GM18519 (cell line): Measurements from ENCODE around the gene KRTAP10-10.
"Not testable (repeated sequence)": the region's sequence is repeated elsewhere in the genome, so short reads cannot be mapped to it uniquely, and the experiment has no call there.

ENCODE experiments used
- ATAC-seq: cut with Tn5 transposase; IDR thresholded peaks from one replicate; pipeline ENCODE4 v1.9.1; 2021; ENCODE audit warnings: mild to moderate bottlenecking, moderate library complexity; ENCODE audit not compliant: unreplicated experiment, low FRiP score

KRTAP10-10 gene

DNA sequence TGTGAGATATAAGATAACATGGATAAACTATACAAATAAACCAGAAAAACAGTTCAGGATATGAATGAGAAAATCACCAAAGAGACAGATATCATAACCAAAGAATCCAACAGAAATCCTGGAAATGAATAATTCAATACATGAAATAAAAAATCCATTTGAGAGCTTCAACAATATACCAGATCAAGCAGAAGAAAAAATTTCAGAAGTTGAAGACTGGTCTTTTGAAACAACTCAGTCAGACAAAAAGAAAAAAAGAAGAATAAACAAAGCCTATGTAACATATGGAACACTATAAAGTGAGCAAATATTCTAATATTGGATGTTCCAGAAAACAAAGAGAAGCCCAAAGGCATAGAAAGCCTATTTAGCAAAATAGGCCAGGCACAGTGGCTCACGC is 34.8 kb downstream of the KRTAP10-10 start:
- no peak for ATAC-seq

DNA sequence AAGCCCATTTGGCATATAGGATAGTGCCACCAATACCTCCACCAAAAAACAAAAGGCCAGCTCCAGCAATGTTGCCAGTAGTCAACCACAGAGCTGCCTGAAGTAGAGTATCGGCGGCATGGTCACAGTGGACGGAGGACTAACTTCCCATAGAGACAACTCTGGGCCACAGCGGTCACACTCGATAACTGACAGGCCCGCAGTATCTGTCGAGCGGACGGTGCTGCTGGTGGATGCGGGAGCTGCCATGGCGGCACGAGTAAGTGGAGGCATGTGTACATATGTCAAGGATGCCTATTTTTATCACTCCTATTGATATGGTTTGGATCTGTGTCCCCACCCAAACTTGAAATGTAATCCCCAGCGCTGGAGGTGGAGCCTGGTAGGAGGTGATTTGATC is 40.7 kb downstream of the KRTAP10-10 start:
- no peak for ATAC-seq

DNA sequence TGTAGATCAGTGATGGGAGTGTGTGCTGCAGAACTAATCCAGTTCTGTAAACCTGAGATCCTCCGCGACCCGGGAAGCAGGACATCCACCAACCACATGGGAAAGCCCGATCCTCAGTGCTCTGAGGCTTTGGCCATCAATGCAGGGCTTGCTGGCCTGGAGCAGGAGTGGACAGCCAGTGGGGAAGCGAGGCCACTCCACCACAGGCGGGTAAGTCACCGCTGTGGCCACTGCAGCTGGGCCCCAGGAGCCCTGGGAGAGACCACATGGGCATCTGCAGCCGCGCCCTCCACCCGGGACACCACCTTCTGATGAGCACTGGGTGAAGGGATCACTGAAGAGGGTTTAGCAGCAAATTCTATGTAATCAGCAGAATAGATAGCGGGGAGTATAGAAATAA is 44.0 kb downstream of the KRTAP10-10 start:
- ATAC-seq, result no peak

DNA sequence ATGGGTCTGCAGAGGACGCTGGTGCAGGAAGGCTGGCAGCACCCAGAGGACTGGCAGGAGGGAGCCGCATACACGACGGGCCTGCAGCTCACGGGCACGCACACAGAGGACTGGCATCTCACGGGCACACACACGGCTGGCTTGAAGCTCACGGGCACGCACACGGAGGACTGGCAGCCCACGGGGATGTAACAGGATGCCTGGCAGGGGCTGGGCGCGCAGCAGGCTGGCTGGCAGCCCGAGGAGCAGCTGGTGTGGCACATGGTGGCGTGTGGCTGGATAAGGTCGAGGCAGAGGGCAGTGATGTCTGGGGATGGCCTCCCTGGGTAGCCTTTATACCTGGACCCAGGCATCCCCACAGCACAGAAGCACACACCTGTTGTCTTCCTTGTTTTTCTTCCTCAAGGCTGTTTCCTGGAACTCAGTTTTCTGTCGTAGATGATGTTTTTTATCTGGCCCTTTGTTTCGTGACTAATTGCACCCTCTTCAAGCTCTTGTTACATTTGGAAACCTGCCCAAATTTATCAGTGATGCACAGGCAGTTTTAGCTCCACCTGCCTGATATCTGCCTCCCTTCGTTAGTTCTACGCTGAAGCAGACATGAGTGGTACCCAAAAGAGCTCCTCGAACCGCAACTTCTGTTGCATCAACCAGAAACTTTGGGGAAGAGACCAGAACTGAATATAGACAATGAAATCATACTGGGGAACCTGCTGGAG is 44.9 kb downstream of the KRTAP10-10 start, which contains the start of gene KRTAP12-1:
Gene KRTAP12-1, minus strand, starts transcription at position 303 of the 719 bp plus-strand sequence. Its CDS starts 40 bp downstream, at position 263.
- no peak for ATAC-seq

DNA sequence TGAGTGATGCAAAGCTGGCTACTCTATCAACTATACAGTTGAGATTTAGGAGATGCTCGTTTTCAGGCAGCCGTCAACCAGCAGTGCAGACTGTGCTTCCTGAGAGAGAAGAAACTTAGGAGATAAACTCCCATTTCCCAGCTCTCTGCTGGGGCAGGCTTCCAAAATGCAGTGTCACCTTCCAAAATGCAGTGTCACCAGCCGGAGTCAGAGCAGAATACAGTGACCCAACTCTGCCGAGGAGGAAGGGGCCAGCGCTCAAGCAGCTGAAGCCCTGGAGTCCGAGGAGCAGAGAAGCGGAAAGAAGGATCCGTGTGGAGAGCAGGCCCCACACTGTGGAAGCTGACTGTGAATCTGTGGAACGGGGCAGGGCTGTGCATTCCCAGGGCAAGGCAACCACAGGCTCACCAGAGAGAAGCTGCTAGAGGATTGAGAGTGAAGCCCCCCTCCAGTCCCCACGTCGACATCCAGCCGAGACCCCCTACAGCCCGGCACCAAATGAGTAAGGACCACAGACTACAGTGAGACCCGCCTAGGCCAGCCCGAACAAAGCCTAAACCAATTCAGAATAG is 45.5 kb downstream of the KRTAP10-10 start:
- no peak for ATAC-seq

DNA sequence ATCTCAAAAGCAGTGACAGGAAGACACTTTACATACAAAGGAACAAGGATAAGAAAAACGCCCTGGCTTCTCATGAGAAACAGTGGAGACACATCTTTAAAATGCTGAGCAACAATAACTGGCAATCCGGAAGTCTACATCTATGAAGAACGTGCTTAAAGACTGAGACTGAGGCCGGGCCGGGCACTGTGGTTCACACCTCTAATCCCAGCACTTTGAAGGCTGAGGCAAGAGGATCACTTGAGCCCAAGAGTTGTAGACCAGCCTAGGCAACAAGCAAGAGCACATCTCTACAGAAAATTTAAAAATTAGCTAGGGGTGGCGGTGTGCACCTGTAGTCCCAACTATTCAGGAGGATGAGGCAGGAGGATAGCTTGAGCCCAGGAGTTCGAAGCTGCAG is 46.9 kb downstream of the KRTAP10-10 start:
- no peak for ATAC-seq

DNA sequence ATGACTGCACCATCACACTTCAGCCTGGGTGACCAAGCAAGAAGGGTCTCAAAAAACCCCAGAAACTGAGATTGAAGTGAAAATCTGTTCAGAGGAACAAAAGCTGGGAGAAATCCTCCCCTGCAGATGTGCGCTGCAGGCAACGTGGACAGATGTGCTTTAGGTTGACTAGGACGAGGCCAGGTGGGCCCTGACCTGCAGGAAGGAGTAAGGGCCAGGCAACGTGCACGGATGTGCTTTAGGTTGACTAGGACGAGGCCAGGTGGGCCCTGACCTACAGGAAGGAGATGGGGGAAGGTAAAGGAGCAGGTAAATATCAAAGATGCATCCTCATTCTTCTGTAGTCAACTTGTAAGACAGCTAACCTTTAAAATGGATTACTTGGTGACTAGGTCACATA is 47.3 kb downstream of the KRTAP10-10 start:
- ATAC-seq, result no peak

DNA sequence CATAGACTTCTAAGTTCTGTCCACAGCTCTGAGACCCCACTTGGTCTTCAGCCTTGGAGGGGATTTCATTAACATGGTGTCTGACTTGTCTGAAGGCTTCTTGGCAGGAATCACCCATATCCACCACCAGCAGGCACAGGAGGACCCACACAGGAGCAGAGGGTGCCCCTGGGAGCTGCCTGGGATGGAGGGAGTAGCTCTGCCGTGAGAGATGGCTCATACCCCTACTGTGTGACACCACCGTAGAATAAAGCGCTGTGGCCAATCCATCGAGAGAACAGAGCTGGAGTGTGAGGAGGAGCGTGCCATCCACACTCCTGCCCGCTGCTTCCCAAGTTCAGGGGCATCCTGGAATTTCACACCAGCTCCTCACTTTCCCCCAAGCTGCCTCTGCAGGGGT is 47.9 kb downstream of the KRTAP10-10 start:
- ATAC-seq, result not testable (repeated sequence)

DNA sequence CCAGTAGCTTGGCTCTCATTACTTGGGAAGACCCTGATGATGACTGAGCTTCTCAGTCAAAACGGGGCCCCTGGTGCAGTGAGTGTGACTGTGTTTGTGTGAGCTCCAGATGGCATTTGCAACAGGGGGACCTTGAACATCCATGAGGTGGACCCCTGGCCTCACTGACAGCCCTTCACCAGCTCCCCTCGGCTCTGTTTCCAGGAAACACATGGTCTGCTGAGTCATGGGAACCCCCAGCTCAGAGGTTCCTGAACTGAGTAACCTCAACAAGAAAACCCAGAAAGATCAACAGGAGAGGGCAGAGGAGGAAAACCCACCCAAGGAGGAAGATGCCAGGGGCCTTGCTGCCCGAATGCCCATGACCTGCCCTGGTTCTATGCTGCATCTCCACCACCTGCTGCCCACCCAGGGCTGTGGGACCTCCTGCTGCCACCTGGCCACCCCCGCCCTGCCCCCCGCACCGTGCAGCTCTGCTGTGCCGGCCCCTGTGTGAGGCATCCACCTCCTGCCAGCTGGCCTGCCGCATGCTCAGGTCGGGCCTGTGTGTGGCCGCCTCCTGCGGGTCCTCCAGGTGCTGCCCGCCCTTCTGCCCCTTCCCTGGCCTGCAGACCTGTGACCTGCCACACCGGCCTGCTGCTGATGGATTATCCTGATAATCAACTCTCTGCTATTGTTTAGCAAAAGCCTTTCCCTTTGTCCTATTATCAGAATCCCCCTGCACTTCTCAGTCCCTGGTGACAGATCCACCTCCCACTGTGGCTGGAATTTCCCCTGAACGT is 49.0 kb downstream of the KRTAP10-10 start:
- no peak for ATAC-seq

DNA sequence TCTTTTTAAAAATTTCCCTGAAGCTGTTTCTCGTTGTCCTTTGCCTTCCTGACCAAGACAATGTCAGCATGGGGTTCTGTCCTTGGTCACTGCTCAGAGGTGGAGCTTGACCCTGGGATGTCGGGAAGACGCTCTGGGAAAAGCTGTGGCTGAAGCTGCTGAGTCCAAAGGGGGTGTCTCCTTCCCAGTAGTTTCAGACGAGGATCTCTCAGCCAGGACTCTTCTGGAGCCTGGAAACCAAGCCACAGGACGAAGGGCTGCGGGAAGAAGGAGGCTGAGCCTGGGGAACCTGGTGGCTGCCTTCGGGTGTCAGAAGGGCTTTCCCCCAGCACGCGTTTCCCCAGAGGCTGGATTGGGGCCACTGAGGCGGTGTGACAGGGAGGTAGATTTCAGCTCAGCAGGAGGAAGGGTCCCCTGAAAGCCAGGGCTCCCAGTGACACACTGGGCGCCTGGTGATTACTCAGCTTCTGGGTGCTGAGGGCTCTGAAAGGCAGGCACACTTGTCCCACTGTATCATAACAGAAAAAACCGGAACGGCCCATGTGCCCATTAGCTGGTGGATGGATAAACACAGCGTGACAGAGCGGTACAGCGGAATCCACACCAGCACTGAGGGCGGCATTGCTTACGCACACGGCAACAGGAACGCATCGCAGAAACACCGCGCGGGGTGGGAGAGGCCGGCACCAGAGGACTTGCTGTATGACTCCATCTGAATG is 49.8 kb downstream of the KRTAP10-10 start:
- ATAC-seq, result no peak

DNA sequence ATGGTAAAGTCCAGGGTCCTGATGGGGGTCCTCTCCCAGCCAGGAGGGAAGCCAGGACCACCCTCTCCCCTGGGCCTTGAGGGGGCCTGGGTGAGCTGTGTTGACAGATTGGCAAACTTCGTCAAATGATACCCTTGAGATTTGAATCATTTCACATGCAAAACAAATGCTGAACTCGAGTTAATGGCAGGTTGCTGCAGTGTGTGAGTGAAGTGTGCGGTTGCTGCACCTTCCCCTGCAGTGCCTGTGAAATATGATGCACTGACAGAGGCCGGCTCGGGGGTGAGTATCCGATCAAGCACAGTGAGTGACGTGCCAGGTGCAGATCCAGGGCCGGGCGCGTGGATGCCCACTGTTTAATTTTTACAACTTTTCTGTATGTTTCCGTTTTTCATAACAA is 50.5 kb downstream of the KRTAP10-10 start:
- ATAC-seq, result no peak
